ENCODE results near the gene DISC1.

DNA sequence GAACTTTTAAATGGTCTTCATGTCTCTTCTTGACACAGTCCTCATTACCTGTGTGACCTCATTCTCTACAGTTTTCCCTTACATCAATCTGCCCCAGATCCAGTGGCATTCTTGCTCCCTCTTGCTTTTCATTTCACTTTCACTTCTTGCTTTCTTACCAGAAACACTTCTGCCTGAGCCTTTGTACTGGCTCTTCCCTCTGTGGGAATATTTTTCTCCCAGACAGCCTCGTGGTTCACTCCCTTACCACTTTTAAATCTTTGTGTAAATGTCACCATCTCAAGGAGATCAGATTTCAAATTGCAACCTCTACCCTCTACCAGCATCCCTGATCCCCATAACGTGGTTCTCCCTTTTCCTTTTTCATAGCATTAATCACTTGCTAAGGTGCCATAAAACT lies 73.2 kb downstream of the DISC1 start:
- TF ChIP-seq, protein P1, sequence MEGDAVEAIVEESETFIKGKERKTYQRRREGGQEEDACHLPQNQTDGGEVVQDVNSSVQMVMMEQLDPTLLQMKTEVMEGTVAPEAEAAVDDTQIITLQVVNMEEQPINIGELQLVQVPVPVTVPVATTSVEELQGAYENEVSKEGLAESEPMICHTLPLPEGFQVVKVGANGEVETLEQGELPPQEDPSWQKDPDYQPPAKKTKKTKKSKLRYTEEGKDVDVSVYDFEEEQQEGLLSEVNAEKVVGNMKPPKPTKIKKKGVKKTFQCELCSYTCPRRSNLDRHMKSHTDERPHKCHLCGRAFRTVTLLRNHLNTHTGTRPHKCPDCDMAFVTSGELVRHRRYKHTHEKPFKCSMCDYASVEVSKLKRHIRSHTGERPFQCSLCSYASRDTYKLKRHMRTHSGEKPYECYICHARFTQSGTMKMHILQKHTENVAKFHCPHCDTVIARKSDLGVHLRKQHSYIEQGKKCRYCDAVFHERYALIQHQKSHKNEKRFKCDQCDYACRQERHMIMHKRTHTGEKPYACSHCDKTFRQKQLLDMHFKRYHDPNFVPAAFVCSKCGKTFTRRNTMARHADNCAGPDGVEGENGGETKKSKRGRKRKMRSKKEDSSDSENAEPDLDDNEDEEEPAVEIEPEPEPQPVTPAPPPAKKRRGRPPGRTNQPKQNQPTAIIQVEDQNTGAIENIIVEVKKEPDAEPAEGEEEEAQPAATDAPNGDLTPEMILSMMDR (IDR thresholded peaks at IDR 0.05; ENCODE audit: poor library complexity, severe bottlenecking), result no peak
- no peak for TF ChIP-seq EP300 (conservative IDR thresholded peaks at IDR 0.05; ENCODE audit: poor library complexity, severe bottlenecking)
- no peak for TF ChIP-seq POLR2AphosphoS5 (IDR thresholded peaks at IDR 0.05)
- TF ChIP-seq EZH2 (IDR thresholded peaks at IDR 0.05; ENCODE audit: borderline replicate concordance, insufficient read depth, low read length, poor library complexity, severe bottlenecking), result no peak
- TF ChIP-seq REST (IDR thresholded peaks at IDR 0.05; ENCODE audit: borderline replicate concordance), result no peak
- TF ChIP-seq MXI1 (conservative IDR thresholded peaks at IDR 0.05; ENCODE audit: poor library complexity, severe bottlenecking), result no peak
- TF ChIP-seq RAD21 (conservative IDR thresholded peaks at IDR 0.05), result no peak

Data from neural cell (in vitro differentiated cells).